ENCODE data around the gene EMC1.

DNA sequence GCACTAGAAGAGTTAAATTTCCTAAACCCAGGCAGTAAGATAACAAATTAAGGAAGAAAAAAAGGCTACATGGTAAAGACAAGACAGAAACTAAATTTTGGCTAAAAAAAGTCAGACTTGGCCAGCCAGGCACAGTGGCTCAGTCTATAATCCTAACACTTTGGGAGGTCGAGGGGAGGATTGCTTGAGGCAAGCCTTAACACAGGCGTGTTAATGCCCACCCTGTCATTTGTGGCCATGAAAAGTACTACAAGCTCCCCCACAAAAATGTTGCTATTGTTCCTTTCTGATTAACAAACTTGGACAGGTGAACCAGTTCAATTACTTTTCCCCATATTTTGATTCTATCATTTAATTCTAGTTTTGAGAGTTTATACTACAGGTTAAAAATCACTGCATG is 73.5 kb downstream of the EMC1 start:
- TF ChIP-seq, protein P1, sequence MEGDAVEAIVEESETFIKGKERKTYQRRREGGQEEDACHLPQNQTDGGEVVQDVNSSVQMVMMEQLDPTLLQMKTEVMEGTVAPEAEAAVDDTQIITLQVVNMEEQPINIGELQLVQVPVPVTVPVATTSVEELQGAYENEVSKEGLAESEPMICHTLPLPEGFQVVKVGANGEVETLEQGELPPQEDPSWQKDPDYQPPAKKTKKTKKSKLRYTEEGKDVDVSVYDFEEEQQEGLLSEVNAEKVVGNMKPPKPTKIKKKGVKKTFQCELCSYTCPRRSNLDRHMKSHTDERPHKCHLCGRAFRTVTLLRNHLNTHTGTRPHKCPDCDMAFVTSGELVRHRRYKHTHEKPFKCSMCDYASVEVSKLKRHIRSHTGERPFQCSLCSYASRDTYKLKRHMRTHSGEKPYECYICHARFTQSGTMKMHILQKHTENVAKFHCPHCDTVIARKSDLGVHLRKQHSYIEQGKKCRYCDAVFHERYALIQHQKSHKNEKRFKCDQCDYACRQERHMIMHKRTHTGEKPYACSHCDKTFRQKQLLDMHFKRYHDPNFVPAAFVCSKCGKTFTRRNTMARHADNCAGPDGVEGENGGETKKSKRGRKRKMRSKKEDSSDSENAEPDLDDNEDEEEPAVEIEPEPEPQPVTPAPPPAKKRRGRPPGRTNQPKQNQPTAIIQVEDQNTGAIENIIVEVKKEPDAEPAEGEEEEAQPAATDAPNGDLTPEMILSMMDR (IDR thresholded peaks at IDR 0.05), result no peak
- TF ChIP-seq POLR2AphosphoS2 (conservative IDR thresholded peaks at IDR 0.05; ENCODE audit: low read length), result no peak
- TF ChIP-seq RFX5 (IDR thresholded peaks at IDR 0.05), result no peak
- TF ChIP-seq POLR2A (IDR thresholded peaks at IDR 0.05; ENCODE audit: low read length), result no peak
- no peak for TF ChIP-seq NR3C1 (IDR thresholded peaks at IDR 0.05)
- TF ChIP-seq PHF8 (IDR thresholded peaks at IDR 0.05; ENCODE audit: borderline replicate concordance, low read depth), result no peak

Measured in A549 (cell line).